Trophoblast cell (in vitro differentiated cells and primary cell): ENCODE results near the gene KANSL3.
"Not testable (repeated sequence)": the region's sequence is repeated elsewhere in the genome, so short reads cannot be mapped to it uniquely, and the experiment has no call there.

Source experiments
- DNase-seq, 2 donors: peaks; one replicate each; pipeline ENCODE4 v3.0.0-alpha.2; 2016
- H2AFZ ChIP-seq: 2 replicates; pipeline ENCODE4 v1.6.1; 2013; ENCODE audit warnings: low read length, moderate library complexity, mild to moderate bottlenecking; ENCODE audit not compliant: insufficient read depth, poor library complexity
- H2AK5ac ChIP-seq: 2 replicates; pipeline ENCODE4 v1.6.1; 2013; ENCODE audit warnings: mild to moderate bottlenecking, low read length
- H2BK120ac ChIP-seq: 2 replicates; pipeline ENCODE4 v1.6.1; 2013; ENCODE audit warnings: low read length, mild to moderate bottlenecking, moderate library complexity; ENCODE audit not compliant: insufficient read depth, poor library complexity
- H2BK12ac ChIP-seq: 2 replicates; pipeline ENCODE4 v1.6.1; 2013; ENCODE audit warnings: mild to moderate bottlenecking, low read length, moderate library complexity
- H2BK5ac ChIP-seq: 2 replicates; pipeline ENCODE4 v1.6.1; 2013; ENCODE audit warnings: low read length, low read depth, moderate library complexity, mild to moderate bottlenecking; ENCODE audit not compliant: poor library complexity
- H3K14ac ChIP-seq: 2 replicates; pipeline ENCODE4 v1.6.1; 2013; ENCODE audit warnings: mild to moderate bottlenecking, low read length
- H3K18ac ChIP-seq: 2 replicates; pipeline ENCODE4 v1.6.1; 2013; ENCODE audit warnings: mild to moderate bottlenecking, low read length
- H3K23ac ChIP-seq: 2 replicates; pipeline ENCODE4 v1.6.1; 2013; ENCODE audit warnings: low read length
- H3K27ac ChIP-seq: 2 replicates; pipeline ENCODE4 v1.5.1; 2013; ENCODE audit warnings: low read depth, mild to moderate bottlenecking, inconsistent platforms, low read length, moderate library complexity
- H3K27me3 ChIP-seq: 2 replicates; pipeline ENCODE4 v1.6.1; 2013; ENCODE audit warnings: inconsistent platforms, mild to moderate bottlenecking, low read length, moderate library complexity; ENCODE audit not compliant: insufficient read depth
- H3K36me3 ChIP-seq, 2 experiments: 1 replicate in 1 of 2; 2 replicates in 1 of 2; pipeline ENCODE4 v1.6.1; 2013; ENCODE audit warnings: low read length in 2 of 2, mild to moderate bottlenecking in 2 of 2, moderate library complexity in 1 of 2; ENCODE audit not compliant: insufficient read depth in 2 of 2, control insufficient read depth in 1 of 2
- H3K4ac ChIP-seq: 2 replicates; pipeline ENCODE4 v1.6.1; 2013; ENCODE audit warnings: low read depth, mild to moderate bottlenecking, low read length, moderate library complexity
- H3K4me1 ChIP-seq, 2 experiments: 1 replicate in 1 of 2; 2 replicates in 1 of 2; pipeline ENCODE4 v1.6.1; 2013; ENCODE audit warnings: low read length in 2 of 2, mild to moderate bottlenecking in 2 of 2, moderate library complexity in 1 of 2; ENCODE audit not compliant: insufficient read depth in 2 of 2, control insufficient read depth in 1 of 2
- H3K4me2 ChIP-seq: 2 replicates; pipeline ENCODE4 v1.6.1; 2013; ENCODE audit warnings: inconsistent platforms, mild to moderate bottlenecking, low read length, moderate library complexity
- H3K4me3 ChIP-seq: 2 replicates; pipeline ENCODE4 v1.5.1; 2013; ENCODE audit warnings: mild to moderate bottlenecking, low read depth, low read length, inconsistent platforms
- H3K79me1 ChIP-seq: one replicate; pipeline ENCODE4 v1.6.1; 2013; ENCODE audit warnings: low read length
- H3K79me2 ChIP-seq: 2 replicates; pipeline ENCODE4 v1.6.1; 2013; ENCODE audit warnings: low read length, mild to moderate bottlenecking; ENCODE audit not compliant: control insufficient read depth, insufficient read depth, poor library complexity
- H3K9ac ChIP-seq: 2 replicates; pipeline ENCODE4 v1.6.1; 2013; ENCODE audit warnings: mild to moderate bottlenecking, low read length
- H3K9me3 ChIP-seq: 2 replicates; pipeline ENCODE4 v1.6.1; 2013; ENCODE audit warnings: low read depth, mild to moderate bottlenecking, control low read depth, inconsistent platforms, low read length; ENCODE audit not compliant: insufficient read depth
- H4K12ac ChIP-seq: 2 replicates; pipeline ENCODE4 v1.6.1; 2013; ENCODE audit warnings: low read depth, mild to moderate bottlenecking, low read length, moderate library complexity
- H4K8ac ChIP-seq: 2 replicates; pipeline ENCODE4 v1.6.1; 2013; ENCODE audit warnings: low read depth, mild to moderate bottlenecking, low read length, moderate library complexity
- H4K91ac ChIP-seq: one replicate; pipeline ENCODE4 v1.6.1; 2013; ENCODE audit warnings: low read depth, mild to moderate bottlenecking, low read length, moderate library complexity
- WGBS: extraction: QIAGEN DNeasy Blood & Tissue Kit; methylation state at CpG from one replicate; pipeline ENCODE4 v1.1.7; 2013; ENCODE audit warnings: missing lambda C conversion rate; ENCODE audit not compliant: insufficient read length, insufficient coverage; ENCODE audit errors: extremely low coverage; 5-methylcytosine and 5-hydroxymethylcytosine counted together

The KANSL3 gene

DNA sequence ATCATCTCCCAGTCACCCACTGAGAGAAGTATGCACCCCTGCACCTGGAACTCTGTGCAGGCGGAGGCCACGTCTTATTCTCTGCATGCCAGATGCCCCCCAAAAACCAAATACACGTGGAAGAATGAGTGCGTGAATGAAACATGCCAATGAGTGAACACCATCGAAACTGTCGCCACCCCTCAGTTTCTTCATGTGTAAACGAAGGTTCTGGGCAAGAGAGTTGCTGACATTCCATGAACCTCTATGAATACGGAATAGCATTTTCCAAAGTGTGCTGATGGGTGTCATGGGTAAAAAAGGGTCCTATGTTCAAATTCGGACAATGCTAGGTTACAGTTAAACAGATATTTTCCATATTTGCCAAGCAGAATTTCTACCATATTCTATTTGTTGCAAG, 24.2 kb upstream of the KANSL3 start:
- no CpG with 5 or more reads among the region's 9 CpGs for WGBS
- no peak overlapping the region for H2AK5ac ChIP-seq
- H2BK120ac ChIP-seq: no peak overlapping the region
- no peaks in the 10 kb centered on the region for H3K36me3 ChIP-seq
- no peak overlapping the region for H4K91ac ChIP-seq
- H3K18ac ChIP-seq: no peak overlapping the region
- H4K8ac ChIP-seq: no peak overlapping the region
- H3K9me3 ChIP-seq: no peaks in the 10 kb centered on the region
- H3K4me1 ChIP-seq: no peaks in the 10 kb centered on the region
- H3K23ac ChIP-seq: no peak overlapping the region
- H3K27ac ChIP-seq: no peak overlapping the region
- no peak overlapping the region for H3K4ac ChIP-seq
- no peaks in the 10 kb centered on the region for H3K79me1 ChIP-seq
- no peak overlapping the region for H3K4me2 ChIP-seq
- H2AFZ ChIP-seq: no peak overlapping the region
- H3K14ac ChIP-seq: no peak overlapping the region
- no peak overlapping the region for H3K9ac ChIP-seq
- H3K4me3 ChIP-seq: no peak overlapping the region
- H2BK5ac ChIP-seq: no peak overlapping the region
- no peak overlapping the region for H2BK12ac ChIP-seq
- peaks cover 2% of the 10 kb centered on the region for H3K79me2 ChIP-seq
- no peaks in the 10 kb centered on the region for H3K27me3 ChIP-seq
- no peak overlapping the region for H4K12ac ChIP-seq
- no peak for DNase-seq

DNA sequence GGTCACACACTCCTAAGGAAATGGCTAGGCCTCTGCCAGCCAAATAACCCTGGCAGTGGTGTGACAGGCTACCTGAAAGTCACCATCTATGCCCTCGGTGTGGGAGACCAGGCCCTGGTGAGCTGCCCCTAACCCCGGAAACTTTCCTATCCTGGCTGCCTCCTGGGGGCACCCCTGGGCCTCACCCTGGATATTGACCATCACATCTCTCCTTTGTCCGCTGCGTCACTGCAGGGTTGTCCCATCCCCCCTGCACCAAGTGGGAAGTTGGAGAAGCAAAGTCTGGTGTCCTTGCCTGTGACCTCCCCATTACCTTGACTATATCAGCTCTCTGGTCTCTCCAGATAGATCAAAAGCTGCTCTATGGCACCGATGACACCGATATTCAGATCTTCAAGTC, 23.2 kb upstream of the KANSL3 start:
- no peaks in the 10 kb centered on the region for H3K9me3 ChIP-seq
- H3K36me3 ChIP-seq: no peaks in the 10 kb centered on the region
- H3K14ac ChIP-seq: no peak overlapping the region
- DNase-seq: no peak
- H3K4me2 ChIP-seq: no peak overlapping the region
- H4K8ac ChIP-seq: no peak overlapping the region
- H4K12ac ChIP-seq: no peak overlapping the region
- H3K4me3 ChIP-seq: no peak overlapping the region
- no peak overlapping the region for H3K18ac ChIP-seq
- no peak overlapping the region for H2BK120ac ChIP-seq
- peaks cover 2% of the 10 kb centered on the region for H3K79me2 ChIP-seq
- no peaks in the 10 kb centered on the region for H3K27me3 ChIP-seq
- no peak overlapping the region for H2AFZ ChIP-seq
- H4K91ac ChIP-seq: no peak overlapping the region
- no peak overlapping the region for H3K23ac ChIP-seq
- no peaks in the 10 kb centered on the region for H3K4me1 ChIP-seq
- H3K27ac ChIP-seq: no peak overlapping the region
- H2BK12ac ChIP-seq: no peak overlapping the region
- no peak overlapping the region for H3K4ac ChIP-seq
- H3K79me1 ChIP-seq: no peaks in the 10 kb centered on the region
- no CpG with 5 or more reads among the region's 6 CpGs for WGBS
- no peak overlapping the region for H2AK5ac ChIP-seq
- H2BK5ac ChIP-seq: no peak overlapping the region
- no peak overlapping the region for H3K9ac ChIP-seq

DNA sequence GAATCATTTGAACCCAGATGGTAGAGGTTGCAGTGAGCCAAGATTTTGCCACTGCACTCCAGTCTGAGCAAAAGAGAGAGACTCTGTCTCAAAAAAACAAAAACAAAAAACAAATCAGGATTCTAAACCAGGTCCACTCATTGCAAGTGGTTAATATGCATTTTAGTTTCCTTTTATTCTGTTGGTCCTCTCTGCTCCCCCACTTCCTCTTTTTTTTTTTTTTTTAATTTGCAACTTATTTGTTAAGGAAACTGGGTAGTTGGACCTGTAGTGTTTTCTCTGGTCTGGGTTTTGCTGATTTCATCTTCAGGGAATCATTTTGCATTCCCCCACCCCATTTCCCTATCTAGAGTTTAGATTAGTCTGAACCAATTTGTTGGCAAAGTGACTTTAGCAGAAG, 18.4 kb upstream of the KANSL3 start:
- Histone ChIP-seq H3K4me2 (no peak overlapping the region), H4K12ac (no peak overlapping the region), H2AK5ac (no peak overlapping the region), H2AFZ (no peak overlapping the region), H3K14ac (no peak overlapping the region), H2BK12ac (no peak overlapping the region), H2BK120ac (no peak overlapping the region), H4K91ac (no peak overlapping the region), H3K4ac (no peak overlapping the region), H3K27me3 (no peaks in the 10 kb centered on the region), H3K23ac (no peak overlapping the region), H3K27ac (no peak overlapping the region), H3K79me2 (peaks cover under 1% of the 10 kb centered on the region), H3K4me1 (no peaks in the 10 kb centered on the region), H3K9ac (no peak overlapping the region), H3K9me3 (no peaks in the 10 kb centered on the region), H3K18ac (no peak overlapping the region), H2BK5ac (no peak overlapping the region), H3K36me3 (no peaks in the 10 kb centered on the region), H4K8ac (no peak overlapping the region), H3K79me1 (no peaks in the 10 kb centered on the region), H3K4me3 (no peak overlapping the region)
- DNase-seq: no peak

DNA sequence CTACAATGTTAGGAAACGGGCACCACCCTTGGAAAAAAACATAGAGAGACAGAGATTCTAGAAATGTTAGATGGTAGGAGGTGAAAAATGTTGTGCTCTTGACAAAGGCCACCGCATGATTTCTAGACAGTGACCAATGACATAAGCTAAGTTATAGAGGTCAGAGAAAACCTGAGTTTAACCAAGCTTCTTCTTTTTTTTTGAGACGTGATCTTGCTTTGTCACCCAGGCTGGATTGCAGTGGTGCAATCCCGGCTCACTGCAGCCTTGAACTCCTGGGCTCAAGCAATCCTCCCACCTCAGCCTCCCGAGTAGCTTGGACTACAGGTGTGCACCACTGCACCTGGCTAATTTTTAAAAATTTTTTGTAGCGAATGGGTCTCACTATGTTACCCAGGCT, 17.4 kb upstream of the KANSL3 start:
- Histone ChIP-seq H4K91ac (no peak overlapping the region), H2AFZ (no peak overlapping the region), H3K27ac (no peak overlapping the region), H3K4me2 (no peak overlapping the region), H3K79me1 (no peaks in the 10 kb centered on the region), H3K4ac (no peak overlapping the region), H3K18ac (no peak overlapping the region), H3K4me1 (no peaks in the 10 kb centered on the region), H2AK5ac (no peak overlapping the region), H4K12ac (no peak overlapping the region), H3K79me2 (no peaks in the 10 kb centered on the region), H3K36me3 (no peaks in the 10 kb centered on the region), H3K23ac (no peak overlapping the region), H2BK12ac (no peak overlapping the region), H2BK5ac (no peak overlapping the region), H3K14ac (no peak overlapping the region), H3K9ac (no peak overlapping the region), H3K9me3 (no peaks in the 10 kb centered on the region), H2BK120ac (no peak overlapping the region), H3K4me3 (no peak overlapping the region), H4K8ac (no peak overlapping the region), H3K27me3 (no peaks in the 10 kb centered on the region)
- no CpG with 5 or more reads among the region's 6 CpGs for WGBS
- no peak for DNase-seq

DNA sequence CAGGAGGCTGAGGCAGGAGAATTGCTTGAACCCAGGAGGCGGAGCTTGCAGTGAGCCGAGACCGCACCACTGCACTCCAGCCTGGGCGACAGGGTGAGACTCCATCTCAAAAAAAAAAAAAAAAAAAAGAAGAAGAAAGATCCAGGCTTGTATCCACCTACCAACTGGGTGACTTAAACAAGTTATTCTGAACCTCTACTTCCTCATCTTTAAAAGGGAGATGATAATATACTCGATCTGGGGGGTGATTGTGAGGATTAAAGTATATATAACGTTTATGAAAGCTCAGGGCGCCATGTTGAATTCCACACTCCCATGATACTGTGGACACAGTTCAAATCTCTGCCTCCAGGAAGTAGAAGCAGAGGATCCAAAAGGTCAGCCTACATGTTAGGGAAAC, 16.7 kb upstream of the KANSL3 start:
- H3K27ac ChIP-seq, DNase-seq, H3K18ac ChIP-seq, H3K9me3 ChIP-seq, H4K12ac ChIP-seq, H2AFZ ChIP-seq, H3K79me2 ChIP-seq, H3K4me2 ChIP-seq, H2BK12ac ChIP-seq, H2BK120ac ChIP-seq, H3K9ac ChIP-seq, H4K91ac ChIP-seq, H3K4ac ChIP-seq, H3K4me1 ChIP-seq, H3K36me3 ChIP-seq, H3K27me3 ChIP-seq, H3K23ac ChIP-seq, H3K14ac ChIP-seq, H2BK5ac ChIP-seq, H4K8ac ChIP-seq, H3K4me3 ChIP-seq, H2AK5ac ChIP-seq, H3K79me1 ChIP-seq: not testable (repeated sequence)
- no CpG with 5 or more reads among the region's 7 CpGs for WGBS
